ENCODE results near the gene IGFBP4.

The IGFBP4 gene

DNA sequence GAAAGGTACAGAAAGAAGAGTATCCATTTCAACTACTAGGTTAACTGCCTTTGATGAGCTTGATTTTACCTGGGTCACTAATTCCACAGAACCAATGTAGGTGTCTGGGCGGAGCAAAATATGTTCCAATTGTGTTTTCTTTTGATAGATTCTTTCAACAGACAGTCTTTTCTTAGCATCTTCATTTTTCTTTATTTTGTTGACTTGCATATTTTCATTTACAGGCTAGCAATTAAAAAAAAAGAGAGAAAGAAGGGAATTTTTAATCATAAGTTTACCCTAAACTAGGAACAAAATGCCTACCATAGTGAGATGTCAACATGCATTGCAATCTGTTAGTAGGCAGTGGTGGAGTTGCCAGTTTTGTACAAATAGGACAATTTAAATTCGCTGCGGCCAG is 26.6 kb upstream of the IGFBP4 start:
- Histone ChIP-seq H4K20me1 (ENCODE audit: control insufficient read depth, insufficient read depth, low read depth, low read length) (peaks cover 10% of the 10 kb centered on the region; the same call in 1 of the 2 replicates), H3K9me3 (ENCODE audit: control insufficient read depth, insufficient read depth, low read length) (no peaks in the 10 kb centered on the region), H3F3A (ENCODE audit: control insufficient read depth, insufficient read depth) (peaks cover 3% of the 10 kb centered on the region; the same call in 1 of the 2 replicates), H3K9me2 (replicated peaks; ENCODE audit: control insufficient read depth, low read length) (no peaks in the 10 kb centered on the region), H3K4me3 (ENCODE audit: low read length) (peak overlapping the region; percentile 98), H3K27ac (ENCODE audit: low read depth, low read length) (peak overlapping the region; percentile 79), H3K4me1 (ENCODE audit: control insufficient read depth, low read length) (peaks cover 26% of the 10 kb centered on the region), H3K79me2 (ENCODE audit: control insufficient read depth, low read length) (peaks cover 46% of the 10 kb centered on the region), H3K4me2 (ENCODE audit: low read length) (peak overlapping the region; percentile 86), H3K27me3 (ENCODE audit: control insufficient read depth, low read length) (no peaks in the 10 kb centered on the region), H3K36me3 (ENCODE audit: control insufficient read depth, low read length) (peaks cover 60% of the 10 kb centered on the region)
- no peak for TF ChIP-seq CTCF (IDR thresholded peaks at IDR 0.05; ENCODE audit: low read depth, low read length, poor library complexity, severe bottlenecking)
- no peak for TF ChIP-seq EZH2phosphoT487 (IDR thresholded peaks at IDR 0.05; ENCODE audit: borderline replicate concordance, low read length)

DNA sequence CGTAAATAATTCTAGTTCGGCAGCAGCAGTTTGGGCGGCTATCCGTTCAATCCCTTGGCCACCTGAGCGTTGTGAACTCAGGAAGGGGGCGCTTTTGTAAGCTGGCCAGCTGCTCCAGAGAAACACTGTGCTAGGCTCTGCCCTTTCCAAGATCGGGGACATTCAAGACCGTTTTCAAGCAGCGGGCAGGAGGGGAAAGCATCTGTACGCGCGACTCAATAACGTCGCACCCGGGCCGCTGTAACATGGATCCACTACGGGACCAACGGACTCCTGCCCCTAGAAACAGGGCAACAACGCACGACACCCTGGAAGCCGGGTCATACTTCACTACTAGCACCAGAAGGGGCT is 26.0 kb upstream of the IGFBP4 start:
- Histone ChIP-seq H3F3A (ENCODE audit: control insufficient read depth, insufficient read depth) (peaks cover 3% of the 10 kb centered on the region; the same call in 1 of the 2 replicates), H3K4me1 (ENCODE audit: control insufficient read depth, low read length) (peaks cover 26% of the 10 kb centered on the region), H3K9me2 (replicated peaks; ENCODE audit: control insufficient read depth, low read length) (no peaks in the 10 kb centered on the region), H3K27me3 (ENCODE audit: control insufficient read depth, low read length) (no peaks in the 10 kb centered on the region), H3K9me3 (ENCODE audit: control insufficient read depth, insufficient read depth, low read length) (no peaks in the 10 kb centered on the region), H4K20me1 (ENCODE audit: control insufficient read depth, insufficient read depth, low read depth, low read length) (peaks cover 10% of the 10 kb centered on the region; the same call in 1 of the 2 replicates), H3K36me3 (ENCODE audit: control insufficient read depth, low read length) (peaks cover 54% of the 10 kb centered on the region), H3K79me2 (ENCODE audit: control insufficient read depth, low read length) (peaks cover 46% of the 10 kb centered on the region), H3K27ac (ENCODE audit: low read depth, low read length) (peak overlapping the region; percentile 79), H3K4me3 (ENCODE audit: low read length) (peak overlapping the region; percentile 98), H3K4me2 (ENCODE audit: low read length) (peak overlapping the region; percentile 86)
- peak; percentile 8 for TF ChIP-seq CTCF (IDR thresholded peaks at IDR 0.05; ENCODE audit: low read depth, low read length, poor library complexity, severe bottlenecking)
- no peak for TF ChIP-seq EZH2phosphoT487 (IDR thresholded peaks at IDR 0.05; ENCODE audit: borderline replicate concordance, low read length)

- peak within 1 kb of the TSS; percentile 98 for H3K4me3 ChIP-seq (ENCODE audit: low read length)
- TF ChIP-seq EZH2phosphoT487 (IDR thresholded peaks at IDR 0.05; ENCODE audit: borderline replicate concordance, low read length) (no peak), CTCF (IDR thresholded peaks at IDR 0.05; ENCODE audit: low read depth, low read length, poor library complexity, severe bottlenecking) (no peak)
- H3K9me3 ChIP-seq (ENCODE audit: control insufficient read depth, insufficient read depth, low read length), result no peaks in the 10 kb centered on the region
- H3K36me3 ChIP-seq (ENCODE audit: control insufficient read depth, low read length), result peaks cover 48% of the 10 kb centered on the region
- H4K20me1 ChIP-seq (ENCODE audit: control insufficient read depth, insufficient read depth, low read depth, low read length), result peaks cover 10% of the 10 kb centered on the region; the same call in 1 of the 2 replicates
- H3K4me1 ChIP-seq (ENCODE audit: control insufficient read depth, low read length), result peaks cover 27% of the 10 kb centered on the region
- H3K4me2 ChIP-seq (ENCODE audit: low read length), result peak within 1 kb of the TSS; percentile 89
- peak within 1 kb of the TSS; percentile 79 for H3K27ac ChIP-seq (ENCODE audit: low read depth, low read length)
- peaks cover 3% of the 10 kb centered on the region; the same call in 1 of the 2 replicates for H3F3A ChIP-seq (ENCODE audit: control insufficient read depth, insufficient read depth)
- H3K9me2 ChIP-seq (replicated peaks; ENCODE audit: control insufficient read depth, low read length), result no peaks in the 10 kb centered on the region
- no peaks in the 10 kb centered on the region for H3K27me3 ChIP-seq (ENCODE audit: control insufficient read depth, low read length)
- peaks cover 41% of the 10 kb centered on the region for H3K79me2 ChIP-seq (ENCODE audit: control insufficient read depth, low read length)
These were observed 25.4 kb upstream of the IGFBP4 start, which contains the start of gene TOP2A for GRCh38 chr17:40417609-40418427. TOP2A (minus strand) TSS chr17:40417896; CDS start chr17:40417791, 105 bp downstream.

Data from DOHH2 (cell line).